ENCODE measurements around the gene CDK5RAP2. TPM values are rescaled to one million over a fixed set of nuclear protein-coding genes. Genes with fewer than 3 reads are reported as not detected.

CDK5RAP2 gene
- total RNA-seq, 1 experiment from 2014 or later, result 56.4 TPM

GRCh38 chr9:120344230-120344629 lies 235.7 kb downstream of the CDK5RAP2 start:
- TF ChIP-seq CTCF (conservative IDR thresholded peaks at IDR 0.05), result no peak
- H2AFZ ChIP-seq (ENCODE audit: low read length), result no peak overlapping the region
- no peak overlapping the region for H2BK15ac ChIP-seq (ENCODE audit: low read depth, low read length)
- no peak for DNase-seq
- H3K9ac ChIP-seq (ENCODE audit: extremely low read depth, insufficient read length, low read length), result no peak overlapping the region
- H3K27ac ChIP-seq (ENCODE audit: insufficient read length, low read depth, low read length), result no peak overlapping the region
- no peak overlapping the region for H3K4me3 Mint-ChIP-seq
- H3K23me2 ChIP-seq (ENCODE audit: insufficient read length, low read depth, low read length, poor library complexity, severe bottlenecking), result no peaks in the 10 kb centered on the region
- 0 out of 5 replicates have a peak, but pooled peaks cover 0 to 2% of the 10 kb centered on the region in 2 experiments for H3K9me3 Mint-ChIP-seq
- 0 out of 7 replicates have a peak, but pooled peaks cover 0 to 5% (median 0%) of the 10 kb centered on the region in 3 experiments for H3K36me3 Mint-ChIP-seq (ENCODE audit: insufficient read depth in 1 of 3, low read depth in 3 of 3)
- H4K8ac ChIP-seq (replicated peaks; ENCODE audit: insufficient read length, low read depth, low read length), result no peak overlapping the region
- H3K4me1 ChIP-seq (ENCODE audit: insufficient read depth, low read length), result peaks cover 2% of the 10 kb centered on the region; the same call in 1 of the 2 replicates
- no peak overlapping the region for H2AK5ac ChIP-seq (ENCODE audit: insufficient read length, low read length)
- H3K4me1 Mint-ChIP-seq, result peaks cover 6 to 10% of the 10 kb centered on the region in 2 experiments
- H2BK12ac ChIP-seq (ENCODE audit: insufficient read length, low read depth, low read length), result no peak overlapping the region
- no peak overlapping the region for H4K5ac ChIP-seq (ENCODE audit: insufficient read length, low read depth, low read length)
- H4K91ac ChIP-seq (ENCODE audit: insufficient read length, low read depth, low read length), result no peak overlapping the region
- no peaks in the 10 kb centered on the region for H3K9me3 ChIP-seq (ENCODE audit: control insufficient read depth, low read depth, low read length)
- no peak overlapping the region for H3K4ac ChIP-seq (ENCODE audit: low read depth, low read length)
- no peak overlapping the region for H3K14ac ChIP-seq (ENCODE audit: insufficient read depth, low read length)
- no peaks in the 10 kb centered on the region for H3K27me3 Mint-ChIP-seq (ENCODE audit: low read depth)
- no peak overlapping the region for H3T11ph ChIP-seq (ENCODE audit: low read length)
- H3K79me2 ChIP-seq (ENCODE audit: insufficient read depth, low read length), result no peaks in the 10 kb centered on the region
- no peak overlapping the region for H3K23ac ChIP-seq (ENCODE audit: insufficient read length, low read depth, low read length)
- no peak overlapping the region for H3K18ac ChIP-seq (ENCODE audit: insufficient read length, low read depth, low read length)
- no peak overlapping the region for H2BK20ac ChIP-seq (ENCODE audit: low read depth, low read length, poor library complexity, severe bottlenecking)
- H3K27me3 ChIP-seq (ENCODE audit: insufficient read depth, low read length), result no peaks in the 10 kb centered on the region
- no peak overlapping the region for H3K27ac Mint-ChIP-seq
- no peak overlapping the region for H2BK120ac ChIP-seq (ENCODE audit: low read depth, low read length, poor library complexity, severe bottlenecking)
- no peak overlapping the region for H3K56ac ChIP-seq (ENCODE audit: insufficient read length, low read depth, low read length)
- no peaks in the 10 kb centered on the region for H3K79me1 ChIP-seq (ENCODE audit: insufficient read depth, low read depth, low read length, poor library complexity, severe bottlenecking)
- no peak overlapping the region for H3K4me2 ChIP-seq (ENCODE audit: insufficient read depth, insufficient read length, low read length)
- WGBS (ENCODE audit: extremely low coverage, insufficient read length, low lambda C conversion rate), result no CpG with 5 or more reads among the region's 2 CpGs
- no peaks in the 10 kb centered on the region for H4K20me1 ChIP-seq (ENCODE audit: control insufficient read depth, insufficient read depth, insufficient read length)
- no peak overlapping the region for H2BK5ac ChIP-seq (ENCODE audit: insufficient read length, low read length)

Measured in H9 (cell line).